ENCODE measurements around the gene PIEZO2.

GRCh38 chr18:10745971-10746370 lies 403.4 kb downstream of the PIEZO2 start:
- no peak for TF ChIP-seq CTCF (IDR thresholded peaks at IDR 0.05)
- TF ChIP-seq POLR2AphosphoS5 (IDR thresholded peaks at IDR 0.05) = no peak

Measured in breast epithelium (tissue), 3 donors.